HEK293T (cell line): ENCODE measurements around the gene LCT.

ENCODE experiments used
- ARNT ChIP-seq: fragments of 450-650 bp; IDR thresholded peaks from 2 replicates; pipeline ENCODE4 v1.6.1; 2017; ENCODE audit warnings: mild to moderate bottlenecking
- BHLHE40 ChIP-seq: fragments of 450-650 bp; IDR thresholded peaks from 2 replicates; pipeline ENCODE4 v1.6.1; 2016; ENCODE audit warnings: mild to moderate bottlenecking, moderate library complexity, borderline replicate concordance
- FOXA1 ChIP-seq: fragments of 450-650 bp; IDR thresholded peaks from 2 replicates; pipeline ENCODE4 v1.6.1; 2016; ENCODE audit warnings: mild to moderate bottlenecking
- SP1 ChIP-seq: fragments of 450-650 bp; IDR thresholded peaks from 2 replicates; pipeline ENCODE4 v1.6.1; 2017
- SUZ12 ChIP-seq: fragments of 450-650 bp; IDR thresholded peaks from 2 replicates; pipeline ENCODE4 v1.6.1; 2016; ENCODE audit warnings: mild to moderate bottlenecking
- TARDBP ChIP-seq: fragments of 450-650 bp; IDR thresholded peaks from 2 replicates; pipeline ENCODE4 v1.6.1; 2016

DNA sequence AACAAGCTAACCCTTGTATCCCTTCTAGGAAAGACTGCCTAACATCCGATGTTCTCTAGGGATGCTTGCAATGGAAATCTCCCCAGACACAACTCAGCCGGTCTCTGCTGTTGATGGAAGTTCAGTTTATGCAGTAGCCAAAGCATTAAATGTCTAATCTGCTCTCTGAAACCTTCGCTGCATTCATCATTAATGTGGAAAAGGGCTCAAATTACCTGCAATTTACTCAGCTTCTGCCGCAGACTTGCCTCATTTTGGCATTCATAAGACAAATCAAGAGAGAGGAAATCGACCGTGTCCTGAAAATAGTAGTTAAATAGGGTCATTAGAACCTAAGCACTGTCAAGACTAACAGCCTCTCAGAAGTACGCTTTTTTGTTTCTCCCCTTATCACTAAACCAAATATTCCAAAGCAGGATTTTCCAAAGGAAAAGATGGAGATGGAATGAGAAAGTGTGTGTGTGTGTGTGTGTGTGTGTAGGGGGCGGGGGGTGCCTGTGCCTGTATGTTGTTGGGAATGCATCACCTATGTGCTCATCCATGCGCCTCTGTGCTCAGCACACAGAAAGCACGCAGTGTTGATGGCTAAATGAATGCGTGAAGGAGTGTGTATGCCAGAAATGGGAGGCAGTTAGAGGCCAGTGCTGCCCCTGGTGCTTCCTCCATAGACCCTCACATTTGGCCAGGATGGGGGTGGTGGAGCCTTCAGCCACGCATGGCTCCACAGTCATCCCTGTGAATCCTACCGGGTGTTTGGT lies 7.4 kb downstream of the LCT start:
- no peak for TF ChIP-seq ARNT
- TF ChIP-seq SP1 = no peak
- no peak for TF ChIP-seq TARDBP
- TF ChIP-seq FOXA1 = no peak
- TF ChIP-seq SUZ12 = no peak
- TF ChIP-seq BHLHE40 = no peak
